ENCODE results near the gene EFNA3.
A peak's percentile ranks its signal among the peaks of the same experiment; 100 is the strongest.

Gene EFNA3, protein sequence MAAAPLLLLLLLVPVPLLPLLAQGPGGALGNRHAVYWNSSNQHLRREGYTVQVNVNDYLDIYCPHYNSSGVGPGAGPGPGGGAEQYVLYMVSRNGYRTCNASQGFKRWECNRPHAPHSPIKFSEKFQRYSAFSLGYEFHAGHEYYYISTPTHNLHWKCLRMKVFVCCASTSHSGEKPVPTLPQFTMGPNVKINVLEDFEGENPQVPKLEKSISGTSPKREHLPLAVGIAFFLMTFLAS

GRCh38 chr1:155078469-155079209 is at the start of gene EFNA3:
TSS of gene EFNA3 (plus strand) at chr1:155078837. CDS start at chr1:155078942, 105 bp downstream.
- DNase-seq: peak; percentile 76

- DNase-seq: no peak
Measured at GRCh38 chr1:155029513-155030242, 49.0 kb upstream of the EFNA3 start.

DNA sequence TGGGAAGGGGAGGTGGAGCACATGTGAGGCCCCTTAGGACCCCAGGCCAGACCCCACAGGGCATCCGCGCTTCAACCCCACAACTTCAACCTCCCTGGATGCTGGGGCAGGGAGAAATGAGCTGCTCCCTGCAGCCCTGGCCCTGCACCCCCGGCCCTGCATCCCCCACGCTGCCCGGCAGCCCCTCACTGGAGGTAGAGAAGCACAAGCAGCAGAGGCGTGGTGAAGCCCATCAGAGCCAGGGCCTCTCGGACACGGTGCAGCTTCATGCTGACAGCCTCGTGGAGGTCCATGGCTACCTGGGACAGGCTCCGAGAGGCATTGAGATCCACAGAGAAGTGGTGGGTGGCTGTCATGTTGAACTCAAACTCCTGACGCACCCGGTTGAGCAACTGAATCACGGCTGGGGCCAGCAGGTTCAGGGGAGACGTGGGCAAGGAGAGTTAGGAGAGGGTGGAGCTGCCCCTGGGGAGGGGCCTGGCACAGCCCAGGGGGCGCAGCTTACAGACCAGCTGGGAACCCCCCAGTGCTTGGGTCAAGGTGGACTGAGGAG is 48.3 kb upstream of the EFNA3 start:
- DNase-seq: no peak

- no peak for DNase-seq
Measured at GRCh38 chr1:155030899-155031298, 47.7 kb upstream of the EFNA3 start.

DNA sequence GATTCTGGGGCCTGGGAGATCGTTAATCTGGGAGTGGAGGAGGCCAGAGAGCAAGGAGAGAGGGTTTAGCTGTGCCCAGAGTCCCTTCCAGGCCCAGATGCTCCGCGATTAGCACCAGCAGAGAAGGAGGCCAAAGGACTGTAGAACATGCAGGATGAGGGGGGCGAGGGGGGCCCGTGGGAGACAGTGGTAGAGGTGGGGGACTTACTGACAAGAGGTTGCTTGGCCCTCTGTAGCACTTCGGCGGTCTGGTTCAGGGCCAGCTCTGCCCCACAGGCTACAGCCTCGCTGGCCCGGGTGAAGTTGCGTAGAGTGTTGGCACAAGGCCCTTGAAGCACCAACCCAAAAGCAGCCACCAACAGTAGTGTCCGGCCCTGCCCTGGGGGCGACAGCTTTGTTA is 45.8 kb upstream of the EFNA3 start:
- no peak for DNase-seq

DNA sequence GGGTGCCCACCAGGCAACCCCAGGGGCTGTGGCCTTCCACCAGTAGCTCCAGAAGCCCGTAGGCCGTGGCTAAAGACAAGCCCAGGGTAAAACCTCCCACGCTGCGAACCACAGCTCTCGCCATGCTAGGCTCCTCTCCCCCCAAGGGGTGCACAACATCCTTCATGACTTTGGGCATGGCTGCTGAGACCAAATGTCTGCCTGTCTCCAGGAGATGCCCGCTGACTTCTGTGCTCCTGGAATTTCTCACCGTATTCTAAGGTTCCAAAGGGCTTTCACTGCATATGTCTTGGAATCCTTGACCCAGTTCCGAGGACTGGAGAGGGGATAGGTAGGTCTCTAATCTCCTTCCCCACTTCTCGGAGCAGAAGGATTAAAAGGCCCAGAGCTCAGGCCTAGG is 45.1 kb upstream of the EFNA3 start, which contains the start of the genes DCST1 and DCST2:
TSS of gene DCST1 (plus strand) at position 301 of the 400 bp plus-strand sequence. CDS start 213 bp downstream, outside the sequence.
TSS of gene DCST2 (minus strand) at position 258 of the 400 bp plus-strand sequence. CDS start at position 178, 80 bp downstream.
- DNase-seq: no peak

DNA sequence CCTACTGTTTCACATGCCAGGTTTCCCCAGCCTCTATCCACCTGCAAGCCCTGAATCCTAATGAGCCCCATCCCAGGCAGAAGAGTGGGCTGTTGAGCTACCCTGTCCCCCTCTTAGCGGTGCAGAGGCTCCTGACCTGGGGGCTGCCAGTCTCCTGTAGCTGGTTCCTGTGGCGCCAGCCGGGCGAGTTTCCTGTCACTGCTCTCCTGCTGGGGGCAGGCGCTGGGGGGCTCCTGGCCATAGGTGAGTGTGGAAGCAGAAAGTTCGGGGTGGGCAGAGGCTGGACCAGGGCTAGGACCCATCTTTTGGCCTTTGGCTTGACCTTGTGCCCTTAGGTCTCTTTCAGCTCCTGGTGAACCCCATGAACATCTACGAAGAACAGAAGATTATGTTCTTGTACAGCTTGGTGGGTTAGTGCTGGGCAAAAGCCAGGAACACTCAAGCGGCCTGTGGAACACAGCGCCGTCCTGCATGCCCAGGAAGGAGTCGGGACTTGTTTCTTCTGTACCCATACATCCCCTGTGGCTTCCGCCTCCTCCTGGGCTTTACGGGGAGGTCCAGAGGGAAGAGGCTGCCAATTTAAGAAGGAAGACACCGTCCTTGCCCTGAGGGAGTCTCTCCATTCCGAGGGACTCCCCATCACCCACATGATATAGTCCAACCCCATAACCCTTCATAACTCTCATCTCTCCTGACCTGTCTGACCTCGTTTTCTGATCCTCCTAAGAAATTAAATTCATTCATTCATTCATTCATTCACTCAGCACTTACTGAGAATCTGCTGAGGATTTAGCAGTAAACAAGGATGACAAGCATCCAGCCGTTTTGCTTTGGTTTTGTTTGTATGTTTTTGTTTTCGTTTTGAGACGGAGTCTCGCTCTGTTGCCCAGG is 44.1 kb upstream of the EFNA3 start:
- no peak for DNase-seq

GRCh38 chr1:155035936-155036335 is 42.7 kb upstream of the EFNA3 start:
- DNase-seq: no peak

DNA sequence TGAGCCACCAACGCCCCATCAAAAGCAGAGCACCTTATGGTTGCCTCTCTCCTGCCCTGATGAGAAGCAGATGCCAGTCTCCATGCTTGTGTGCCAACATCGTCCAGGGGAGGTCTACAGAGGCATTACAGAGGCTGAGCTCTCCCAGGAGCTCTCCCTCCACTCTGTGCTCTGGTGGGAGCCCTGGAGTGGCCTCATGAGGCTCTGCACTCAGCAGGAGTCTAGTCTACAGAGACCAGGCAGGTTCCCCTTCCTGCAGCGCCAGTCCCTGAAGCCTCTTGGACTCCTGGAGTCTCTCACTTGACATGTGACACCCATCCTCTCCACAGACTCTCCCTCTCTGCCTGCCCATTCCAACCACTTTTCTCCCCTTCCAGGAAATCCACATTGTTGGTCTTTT is 41.6 kb upstream of the EFNA3 start:
- DNase-seq: no peak

DNA sequence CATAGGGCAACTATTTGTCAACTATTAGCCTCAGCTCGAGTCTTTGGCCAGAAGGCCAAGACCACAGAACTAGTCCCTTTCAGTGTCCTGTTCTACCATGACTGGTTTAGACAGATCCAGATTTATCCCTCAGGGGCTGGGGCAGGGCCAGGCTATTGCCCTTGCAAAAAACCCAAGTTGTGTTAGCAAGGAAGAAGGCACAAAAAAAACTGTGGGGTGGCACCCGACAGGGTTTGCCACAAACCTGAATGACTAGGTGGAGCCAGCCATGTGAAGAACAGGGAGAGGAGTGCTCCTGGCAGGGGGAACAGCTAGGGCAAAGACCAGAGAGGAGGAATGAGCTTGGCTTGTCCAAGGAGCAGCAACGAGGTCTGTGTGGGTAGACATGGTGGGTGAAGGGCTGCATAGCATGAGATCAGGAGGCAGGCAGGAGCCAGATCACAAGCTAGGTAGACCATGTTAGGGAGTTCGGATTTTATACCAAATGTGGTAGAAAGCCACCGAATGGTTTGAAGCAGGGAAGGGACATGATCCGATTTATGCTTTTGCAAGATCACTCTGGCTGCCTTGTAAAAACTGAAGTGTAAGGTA is 40.7 kb upstream of the EFNA3 start:
- no peak for DNase-seq

- no peak for DNase-seq
Measured at GRCh38 chr1:155038602-155039307, 39.9 kb upstream of the EFNA3 start.

DNA sequence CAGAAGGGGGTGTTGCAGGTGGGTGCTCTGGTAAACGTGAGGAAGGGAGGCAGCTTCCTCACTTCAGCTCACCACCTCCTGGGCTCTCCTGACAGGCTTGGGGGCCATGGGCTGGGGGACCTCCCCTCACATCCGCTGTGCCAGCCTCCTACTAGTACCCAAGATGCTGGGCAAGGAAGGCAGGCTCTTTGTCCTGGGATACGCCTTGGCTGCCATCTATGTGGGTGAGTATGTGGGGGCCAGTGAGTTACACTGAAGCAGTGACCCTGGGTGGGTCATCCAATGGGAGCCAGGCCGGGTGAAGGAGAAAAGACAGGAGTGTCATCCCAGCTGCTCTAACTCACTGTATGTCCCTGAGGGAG is 39.3 kb upstream of the EFNA3 start:
- no peak for DNase-seq

DNA sequence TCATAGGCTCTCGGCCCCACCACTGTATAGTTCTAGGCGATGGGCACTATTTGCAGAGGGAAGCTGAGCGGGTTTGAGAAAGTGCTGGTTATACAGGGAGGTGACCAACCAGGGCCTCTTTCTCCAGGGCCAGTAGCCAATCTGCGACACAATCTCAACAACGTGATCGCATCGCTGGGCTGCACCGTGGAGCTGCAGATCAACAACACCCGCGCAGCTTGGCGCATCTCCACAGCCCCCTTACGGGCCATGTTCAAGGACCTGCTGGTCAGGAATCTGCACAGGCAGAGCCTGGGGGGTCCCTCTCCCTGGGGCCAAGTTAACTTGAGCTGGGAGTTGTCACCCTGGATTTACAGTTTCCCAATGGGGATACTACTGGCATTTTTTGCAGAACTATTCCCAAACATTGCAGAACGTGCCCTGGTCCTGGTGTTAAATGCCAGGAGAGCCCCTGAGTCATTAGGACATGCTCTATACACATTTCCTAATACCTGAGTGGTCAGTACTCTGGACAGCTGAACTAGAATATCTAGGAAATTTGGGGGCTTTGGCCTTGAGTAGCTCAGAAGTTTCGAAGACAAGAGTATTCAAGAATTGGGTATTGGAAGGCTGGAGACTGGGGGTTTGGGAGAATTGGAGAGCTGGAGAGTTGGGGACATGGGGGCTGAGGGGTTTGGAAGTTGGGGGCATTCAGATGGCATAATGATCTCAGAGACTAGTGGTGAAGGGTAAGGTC is 38.1 kb upstream of the EFNA3 start:
- no peak for DNase-seq

DNA sequence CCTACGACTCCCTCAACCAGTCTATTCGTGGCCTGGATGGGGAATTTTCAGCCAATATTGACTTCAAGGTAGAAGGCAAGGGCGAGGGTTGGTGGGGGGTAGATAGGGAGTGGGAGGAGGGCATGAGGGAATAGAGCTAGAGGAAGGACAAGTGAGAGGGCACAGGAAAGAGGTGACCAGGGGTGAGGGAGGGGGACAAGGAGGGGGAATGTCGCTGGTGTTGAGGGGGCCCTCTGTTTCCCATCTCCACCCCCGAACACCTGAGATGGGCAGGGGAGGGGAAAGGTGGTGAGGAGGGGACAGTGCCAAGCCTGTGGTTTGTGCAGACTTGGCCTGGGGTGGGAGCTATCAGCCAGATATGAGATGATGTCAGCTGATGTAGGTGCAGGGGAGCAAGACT is 35.8 kb upstream of the EFNA3 start:
- DNase-seq: no peak

DNA sequence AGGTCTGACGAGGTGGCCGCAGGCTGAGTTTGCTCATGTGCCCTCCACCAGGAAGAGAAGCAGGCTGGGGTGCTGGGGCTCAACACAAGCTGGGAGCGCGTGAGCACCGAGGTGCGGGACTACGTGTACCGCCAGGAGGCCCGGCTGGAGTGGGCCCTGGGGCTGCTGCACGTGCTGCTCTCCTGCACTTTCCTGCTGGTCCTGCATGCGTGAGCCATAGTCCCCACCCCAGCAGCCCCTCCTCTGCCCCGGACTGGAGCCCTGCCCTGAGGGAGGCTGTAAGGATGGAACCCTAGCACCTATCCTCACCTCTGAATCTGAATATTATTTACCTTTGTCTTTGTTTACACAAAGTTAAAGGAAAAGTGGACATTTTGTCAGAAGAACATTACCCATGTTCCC is 35.3 kb upstream of the EFNA3 start:
- DNase-seq: no peak

GRCh38 chr1:155043793-155044192 is 34.8 kb upstream of the EFNA3 start:
- no peak for DNase-seq

DNA sequence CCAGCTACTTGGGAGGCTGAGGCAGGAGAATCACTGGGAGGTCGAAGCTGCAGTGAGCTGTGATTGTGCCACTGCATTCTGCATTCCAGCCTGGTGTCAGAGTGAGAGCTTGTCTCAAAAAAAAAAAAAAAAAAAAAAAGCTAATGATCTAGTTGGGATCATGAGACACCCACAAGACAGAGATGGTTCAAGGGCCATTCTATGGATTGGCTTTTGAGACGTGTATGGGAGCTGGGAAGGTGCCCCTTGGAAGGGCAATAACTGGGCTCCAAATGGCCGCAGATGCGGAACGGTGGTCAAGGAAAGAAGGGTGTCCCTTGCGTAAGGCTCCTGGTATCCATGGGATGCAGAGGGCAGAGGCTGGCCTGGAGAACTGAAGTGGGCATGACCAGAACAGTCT is 34.3 kb upstream of the EFNA3 start:
- no peak for DNase-seq

DNA sequence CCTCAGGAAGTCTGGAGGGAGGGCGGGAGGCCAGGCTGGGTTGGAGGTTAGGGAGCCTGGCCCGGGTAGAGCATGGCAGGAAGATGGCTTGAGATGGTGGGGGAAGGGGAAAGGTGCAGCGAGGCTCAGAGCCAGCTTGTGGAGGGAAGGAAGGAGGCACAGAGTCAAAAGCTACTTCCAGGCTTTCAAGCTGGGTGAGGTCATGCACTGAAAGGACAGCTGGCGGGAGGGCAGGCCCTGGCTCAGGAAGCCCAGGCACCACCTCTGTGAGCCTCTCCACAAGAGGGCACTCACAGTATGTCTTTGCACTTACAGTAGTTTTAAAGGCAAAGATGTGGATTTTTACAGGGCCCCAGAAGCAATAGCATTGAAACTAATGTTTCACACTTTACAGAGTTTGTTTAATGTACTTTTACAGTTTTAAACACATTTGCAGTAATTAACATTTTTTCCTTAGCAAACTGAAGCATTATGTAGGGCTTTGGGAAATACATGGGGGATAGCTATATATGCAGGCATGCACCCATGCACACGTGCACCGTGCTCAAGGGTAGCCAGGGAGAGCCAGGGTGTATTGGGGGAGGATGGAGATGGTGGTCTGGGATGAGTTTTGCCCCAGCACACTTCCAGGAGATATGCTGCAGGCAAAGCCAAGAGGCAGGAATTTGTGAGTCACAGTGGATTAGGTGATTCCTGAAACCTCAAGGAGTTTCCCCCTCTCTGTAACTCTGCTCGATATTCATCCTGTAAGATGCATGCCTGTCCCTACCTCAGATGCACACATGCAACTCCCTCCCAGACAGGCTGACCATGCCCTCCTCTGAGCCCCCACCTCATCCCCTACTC is 33.6 kb upstream of the EFNA3 start:
- DNase-seq: peak; percentile 78

All from CD4-positive, alpha-beta T cell treated with Interleukin-21 for 1 hour (primary cell).